ENCODE measurements around the gene AIPL1. TPM values are rescaled to one million over a fixed set of nuclear protein-coding genes. Genes with fewer than 3 reads are reported as not detected.

AIPL1 gene
- total RNA-seq, 1 experiment from 2014 or later = not detected

DNA sequence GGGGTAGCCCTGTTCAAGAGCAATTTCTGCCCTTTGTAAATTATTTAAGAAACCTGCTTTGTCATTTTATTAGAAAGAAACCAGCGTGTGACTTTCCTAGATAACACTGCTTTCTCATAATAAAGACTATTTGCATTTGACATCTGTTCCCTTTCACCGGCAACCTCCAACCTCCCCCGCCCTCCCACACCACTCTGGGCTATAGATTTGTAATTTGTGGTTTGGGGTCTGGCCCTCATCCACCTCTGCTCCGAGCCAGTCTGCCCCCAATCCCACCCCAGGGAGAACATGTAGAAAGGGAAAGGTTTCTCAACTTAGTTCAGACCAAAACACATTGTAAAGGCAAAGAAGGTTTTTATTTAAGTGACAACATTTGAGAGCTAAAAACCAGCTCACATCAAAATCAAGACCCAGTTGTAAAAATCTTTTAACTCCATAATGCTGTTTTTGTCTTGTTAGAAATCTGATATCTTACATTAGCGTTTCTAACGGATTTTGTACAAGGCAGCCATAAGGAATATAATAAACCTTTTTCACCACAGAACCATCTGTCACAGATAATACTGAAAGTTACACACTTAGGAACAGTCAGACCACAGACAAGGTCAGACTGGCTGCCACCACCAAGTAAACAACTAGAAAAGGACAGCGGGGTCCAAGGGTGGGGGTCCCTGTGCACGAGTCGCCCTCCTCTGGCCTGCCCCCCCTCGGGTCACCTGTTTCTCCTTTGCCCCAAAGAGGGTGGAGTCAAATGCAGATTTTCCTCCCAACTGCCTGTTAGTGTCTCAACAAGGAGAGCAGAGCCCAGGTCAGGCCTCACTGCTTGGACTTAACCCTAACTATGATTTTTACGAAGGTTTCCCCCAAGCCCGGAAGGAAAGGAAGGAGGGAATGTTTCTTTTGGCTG lies 16.3 kb upstream of the AIPL1 start:
- no peak for DNase-seq (ENCODE audit: low read depth)

DNA sequence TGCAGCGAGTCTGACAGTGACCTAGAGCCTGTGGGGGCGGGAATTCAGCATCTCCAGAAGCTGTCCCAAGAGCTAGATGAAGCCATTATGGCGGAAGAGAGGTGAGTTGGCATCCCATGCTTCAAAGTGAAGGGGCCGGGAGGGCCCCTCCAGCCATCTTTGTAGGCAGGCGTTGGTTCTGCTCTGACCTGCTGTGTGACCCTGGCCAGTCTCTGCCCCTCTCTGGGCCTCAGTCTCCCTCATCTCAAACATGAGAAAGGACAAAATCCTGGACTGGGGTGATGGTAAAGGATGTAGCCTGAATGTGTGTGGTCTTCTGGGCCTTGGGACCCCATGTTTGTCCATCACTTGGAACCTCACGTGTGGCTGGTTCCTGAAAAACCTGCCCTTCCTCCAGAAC lies 14.4 kb upstream of the AIPL1 start:
- DNase-seq (ENCODE audit: low read depth) = no peak

- DNase-seq (ENCODE audit: low read depth) = no peak
These were observed 13.6 kb upstream of the AIPL1 start for GRCh38 chr17:6448473-6448872.

- DNase-seq (ENCODE audit: low read depth) = no peak
These were observed 11.7 kb upstream of the AIPL1 start for GRCh38 chr17:6446516-6447100.

DNA sequence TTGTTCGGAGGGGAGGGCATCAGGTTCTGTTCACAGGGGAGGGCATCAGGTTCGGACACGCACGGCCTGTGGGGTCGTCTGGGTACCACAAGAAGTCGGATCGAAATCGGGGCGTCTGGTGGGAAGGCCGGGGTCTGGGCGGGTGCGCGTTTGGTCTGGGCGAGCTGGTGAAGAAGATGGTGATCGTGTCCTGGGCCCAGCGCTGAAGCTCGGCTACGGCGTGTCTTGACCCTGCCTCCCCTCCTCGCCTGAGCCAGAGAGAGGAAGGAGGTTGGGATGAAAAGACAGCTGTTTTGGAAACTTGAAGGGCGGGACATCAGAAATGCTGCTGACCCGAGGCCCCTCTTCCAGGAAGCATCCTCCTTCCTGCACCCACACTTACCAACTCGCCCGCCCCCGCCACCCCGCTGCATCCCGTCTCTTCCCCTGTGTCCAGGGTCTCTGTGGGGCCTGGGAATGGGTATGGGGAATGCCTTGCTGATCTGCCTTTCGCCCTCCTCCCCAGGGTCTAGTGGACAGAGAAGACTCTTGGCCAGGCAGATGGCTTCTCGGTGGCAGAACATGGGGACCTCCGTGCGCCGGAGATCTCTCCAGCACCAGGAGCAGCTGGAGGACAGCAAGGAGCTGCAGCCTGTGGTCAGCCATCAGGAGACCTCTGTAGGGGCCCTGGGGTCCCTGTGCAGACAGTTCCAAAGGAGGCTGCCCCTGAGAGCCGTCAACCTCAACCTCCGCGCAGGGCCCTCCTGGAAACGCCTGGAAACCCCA lies 9.8 kb upstream of the AIPL1 start:
- no peak for DNase-seq (ENCODE audit: low read depth)

DNA sequence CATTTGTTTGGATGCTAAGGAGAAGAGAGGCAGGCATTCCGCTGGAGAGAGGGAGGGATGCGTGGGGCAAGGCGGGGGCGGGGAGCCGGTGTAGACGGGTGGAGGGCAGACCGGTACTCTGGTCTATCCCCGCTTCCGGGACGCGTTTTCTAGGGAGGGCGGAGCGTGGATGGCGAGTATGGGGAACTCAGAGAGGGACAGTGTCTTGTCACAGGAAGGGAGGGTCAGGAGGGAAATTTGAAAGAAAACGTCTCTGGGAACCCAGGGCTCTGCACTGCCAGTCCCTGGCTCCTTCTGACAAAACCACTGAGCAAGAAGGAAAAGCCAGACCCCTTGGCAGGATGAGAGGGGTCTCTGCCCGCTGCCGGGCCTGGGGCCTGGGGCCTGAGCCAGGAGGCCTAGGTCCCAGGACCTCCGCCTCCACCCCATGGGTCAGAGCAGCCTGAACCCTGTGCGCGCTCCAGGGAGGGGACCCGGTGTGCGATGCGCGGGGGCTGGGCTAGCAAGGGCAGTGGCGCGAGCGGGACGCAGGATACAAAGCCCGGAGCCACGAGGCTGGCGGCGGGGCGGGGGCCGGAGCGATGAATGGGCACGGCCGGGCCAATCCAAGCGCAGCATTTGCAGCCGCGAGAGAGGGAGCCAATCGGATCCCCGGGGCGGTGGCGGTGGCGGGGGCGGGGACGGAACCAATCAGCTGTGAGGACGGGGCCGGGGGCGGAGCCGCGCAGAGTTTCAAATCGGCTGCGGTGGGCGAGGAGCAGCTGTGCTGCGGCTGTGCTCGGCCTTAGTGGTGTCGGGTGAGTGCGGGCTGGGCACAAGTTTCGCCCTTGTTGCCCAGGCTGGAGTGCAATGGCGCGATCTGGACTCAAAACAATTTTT lies 9.0 kb upstream of the AIPL1 start, which contains the start of gene PIMREG:
Gene PIMREG, plus strand, starts transcription at position 764 of the 879 bp plus-strand sequence. CDS start 656 bp downstream, outside the sequence.
- DNase-seq (ENCODE audit: low read depth) = peak; percentile 86

DNA sequence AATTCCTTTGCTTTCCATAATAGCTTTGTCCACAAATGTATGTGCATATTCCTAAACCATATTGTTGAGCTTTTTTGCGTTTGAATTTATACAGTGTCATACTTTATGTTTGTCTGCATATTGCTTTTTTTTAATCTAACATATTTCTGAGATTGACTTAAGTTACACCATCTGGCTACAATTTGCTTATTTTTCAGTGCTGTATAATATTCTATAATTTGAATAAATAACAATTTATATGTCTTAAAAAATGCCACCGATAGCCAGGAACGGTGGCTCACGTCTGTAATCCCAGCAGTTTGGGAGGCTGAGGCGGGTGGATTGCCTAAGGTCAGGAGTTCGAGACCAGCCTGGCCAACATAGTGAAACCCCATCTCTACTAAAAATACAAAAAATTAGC lies 7.9 kb upstream of the AIPL1 start:
- DNase-seq (ENCODE audit: low read depth) = no peak

DNA sequence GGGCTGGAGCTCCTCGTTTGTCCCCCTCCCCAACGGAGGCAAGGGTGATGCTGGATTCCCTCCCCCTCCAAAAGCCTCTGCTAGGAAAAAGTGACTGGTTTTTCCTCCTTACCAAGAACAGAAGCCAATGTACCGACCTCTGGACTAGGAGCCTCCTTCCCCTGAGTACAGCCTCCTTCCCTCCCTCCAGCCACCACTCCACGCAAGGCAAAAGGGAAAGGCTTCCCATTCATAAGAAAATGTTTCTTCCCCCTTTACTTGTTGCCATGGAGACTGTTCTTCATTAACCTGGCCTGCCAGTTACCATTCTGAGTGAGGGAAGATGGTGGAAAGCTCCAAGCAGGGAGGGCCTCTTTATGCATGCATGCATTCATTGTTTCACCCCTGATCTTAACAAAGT lies 5.0 kb upstream of the AIPL1 start:
- DNase-seq (ENCODE audit: low read depth) = no peak

GRCh38 chr17:6437956-6438355 lies 3.0 kb upstream of the AIPL1 start:
- no peak for DNase-seq (ENCODE audit: low read depth)

- DNase-seq (ENCODE audit: low read depth) = no peak
These were observed 2.5 kb upstream of the AIPL1 start for GRCh38 chr17:6437466-6437865.

- peak; percentile 48 for DNase-seq (ENCODE audit: low read depth)
These were observed 1.0 kb upstream of the AIPL1 start for GRCh38 chr17:6435968-6436367.

DNA sequence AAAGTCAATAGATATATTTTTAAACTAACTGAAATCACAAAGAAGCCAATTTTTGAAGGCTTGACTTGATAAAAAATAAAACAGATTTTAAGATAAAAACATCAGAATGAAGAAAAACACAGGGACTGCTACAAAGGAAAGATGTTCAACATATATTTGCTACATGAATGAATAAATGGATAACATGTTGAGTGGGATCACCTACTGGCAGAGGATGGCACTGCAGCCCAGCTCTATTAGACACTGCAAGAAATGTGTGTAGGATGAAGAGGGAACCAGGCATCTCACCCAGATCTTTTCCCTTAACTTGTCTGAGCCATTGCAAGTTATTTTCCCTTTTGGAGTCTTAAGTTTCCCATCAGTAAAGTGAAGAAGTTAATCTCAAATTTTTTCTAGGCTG lies 4.2 kb downstream of the AIPL1 start:
- peak; percentile 12 for DNase-seq (ENCODE audit: low read depth)

DNA sequence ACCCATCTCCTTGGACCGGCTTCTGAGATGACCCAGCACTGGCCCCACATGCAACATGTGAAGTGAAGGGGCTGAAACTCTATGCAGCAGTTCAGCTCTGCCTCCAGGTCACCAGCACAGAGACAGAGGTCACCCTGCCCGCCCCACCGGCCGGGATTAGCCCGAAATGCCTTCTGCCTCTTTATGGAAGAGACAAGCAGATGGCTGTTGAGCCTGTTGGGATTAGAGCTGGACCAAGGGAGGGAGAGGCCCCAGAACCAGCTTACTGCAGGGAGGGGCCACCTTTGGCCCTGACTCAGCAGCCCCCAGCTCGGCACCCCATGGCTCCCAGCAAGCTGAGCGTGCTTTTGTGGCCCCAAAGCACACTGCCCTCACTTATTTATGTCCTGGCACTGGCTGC lies 5.7 kb downstream of the AIPL1 start:
- no peak for DNase-seq (ENCODE audit: low read depth)

GRCh38 chr17:6428207-6428965 lies 6.5 kb downstream of the AIPL1 start:
- DNase-seq (ENCODE audit: low read depth) = no peak

- peak; percentile 31 for DNase-seq (ENCODE audit: low read depth)
These were observed 7.6 kb downstream of the AIPL1 start for GRCh38 chr17:6427279-6427781.

- no peak for DNase-seq (ENCODE audit: low read depth)
These were observed 8.4 kb downstream of the AIPL1 start for GRCh38 chr17:6426356-6427101.

DNA sequence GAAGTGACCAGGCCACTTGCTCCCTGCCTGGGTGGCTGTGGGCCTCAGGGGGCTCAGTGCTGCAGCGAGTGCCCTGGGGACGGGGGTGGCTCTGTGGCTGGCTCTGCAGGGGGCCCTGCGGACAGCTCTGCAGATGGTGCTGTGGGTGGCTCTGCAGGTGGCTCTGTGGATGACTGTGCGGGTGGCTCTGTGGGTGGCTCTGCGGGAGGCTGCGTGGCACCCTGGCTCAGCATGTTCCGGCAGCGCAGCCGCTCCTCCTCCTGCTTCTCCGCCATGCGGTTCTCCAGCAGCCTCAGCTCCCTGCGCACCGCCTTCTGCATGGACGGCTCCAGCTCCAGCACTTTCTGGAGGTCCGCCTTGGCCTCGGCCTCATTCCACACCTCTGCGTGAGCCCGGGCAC lies 9.5 kb downstream of the AIPL1 start:
- no peak for DNase-seq (ENCODE audit: low read depth)

DNA sequence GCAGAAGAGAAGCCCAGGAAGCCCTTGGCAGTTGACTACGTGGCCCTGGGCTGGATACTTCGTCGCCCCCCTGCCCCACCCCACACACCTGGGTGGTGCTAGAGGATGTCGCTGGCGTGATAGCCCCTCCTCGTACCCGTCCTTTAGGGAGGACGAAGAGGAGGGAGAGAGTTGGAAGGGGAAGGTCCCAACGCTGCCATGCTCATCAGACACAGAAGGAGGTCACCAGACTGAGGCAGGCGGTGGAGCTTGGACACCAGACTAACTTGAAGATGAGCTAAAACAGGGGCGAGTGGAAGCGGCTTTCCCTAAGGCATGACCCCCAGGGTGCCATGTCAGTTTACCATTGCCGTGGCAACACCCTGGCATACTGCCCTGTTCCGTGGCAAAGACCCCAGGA lies 11.0 kb downstream of the AIPL1 start:
- no peak for DNase-seq (ENCODE audit: low read depth)

GRCh38 chr17:6422654-6423241 lies 12.2 kb downstream of the AIPL1 start:
- DNase-seq (ENCODE audit: low read depth) = no peak
